HL-60/S4 treated with retinoic acid at 250 ng/mL for 4 days and 3 days (cell line): ENCODE measurements around the gene COL1A1.

Experiments
- in situ Hi-C: fragments of 300-500 bp; cut with MboI; formaldehyde crosslinking; loops from 2 replicates; pipeline ENCODE4 v1.7.0; 2022; ENCODE audit warnings: low sequenced_read_pairs

COL1A1 gene

GRCh38 chr17:50161023-50161910 lies 40.2 kb downstream of the COL1A1 start:
- in situ Hi-C loops = no loop called here

GRCh38 chr17:50157891-50158290 lies 43.5 kb downstream of the COL1A1 start:
- in situ Hi-C loops = no loop called here

GRCh38 chr17:50155115-50155819 lies 46.2 kb downstream of the COL1A1 start:
- in situ Hi-C loops = no loop called here

- in situ Hi-C loops = no loop called here
Measured at GRCh38 chr17:50154604-50155003, 46.8 kb downstream of the COL1A1 start.

- in situ Hi-C loops = no loop called here
Measured at GRCh38 chr17:50153650-50154575, 47.5 kb downstream of the COL1A1 start.

- in situ Hi-C loops = no loop called here
Measured at GRCh38 chr17:50152736-50153135, 48.7 kb downstream of the COL1A1 start.

- in situ Hi-C loops = no loop called here
Measured at GRCh38 chr17:50151937-50152547, 49.4 kb downstream of the COL1A1 start.

GRCh38 chr17:50151041-50151936 lies 50.1 kb downstream of the COL1A1 start:
- in situ Hi-C loops = no loop called here

GRCh38 chr17:50150354-50151040 lies 50.9 kb downstream of the COL1A1 start, which contains the start of gene PPP1R9B:
TSS of gene PPP1R9B (minus strand) at chr17:50150677. CDS start at chr17:50150513, 164 bp downstream.
- in situ Hi-C loops = no loop called here

- in situ Hi-C loops = no loop called here
Measured at GRCh38 chr17:50149417-50150353, 51.7 kb downstream of the COL1A1 start.

- in situ Hi-C loops = no loop called here
Measured at GRCh38 chr17:50149091-50149416, 52.4 kb downstream of the COL1A1 start.

GRCh38 chr17:50148226-50149090 lies 53.0 kb downstream of the COL1A1 start:
- in situ Hi-C loops = no loop called here

- in situ Hi-C loops = no loop called here
Measured at GRCh38 chr17:50147841-50148225, 53.6 kb downstream of the COL1A1 start.

- in situ Hi-C loops = no loop called here
Measured at GRCh38 chr17:50146927-50147665, 54.3 kb downstream of the COL1A1 start.

- in situ Hi-C loops = no loop called here
Measured at GRCh38 chr17:50146230-50146926, 55.1 kb downstream of the COL1A1 start.
